Measurements from ENCODE around the gene BIN1.

BIN1 gene

GRCh38 chr2:127102521-127103242 is 4.3 kb downstream of the BIN1 start:
- H3K27me3 Mint-ChIP-seq, result no peaks in the 10 kb centered on the region
- no peaks in the 10 kb centered on the region for H3K36me3 Mint-ChIP-seq (ENCODE audit: low read depth)
- H3K9me3 Mint-ChIP-seq, result no peaks in the 10 kb centered on the region
- H3K4me1 Mint-ChIP-seq (ENCODE audit: low read depth), result peaks cover 2% of the 10 kb centered on the region
- H3K4me3 Mint-ChIP-seq, result no peak overlapping the region
- H3K27ac Mint-ChIP-seq, result no peak overlapping the region

- no peaks in the 10 kb centered on the region for H3K4me1 Mint-ChIP-seq (ENCODE audit: low read depth)
- no peak overlapping the region for H3K4me3 Mint-ChIP-seq
- no peaks in the 10 kb centered on the region for H3K27me3 Mint-ChIP-seq
- H3K9me3 Mint-ChIP-seq, result no peaks in the 10 kb centered on the region
- no peak overlapping the region for H3K27ac Mint-ChIP-seq
- no peaks in the 10 kb centered on the region for H3K36me3 Mint-ChIP-seq (ENCODE audit: low read depth)
Measured at GRCh38 chr2:127101756-127102477, 5.0 kb downstream of the BIN1 start.

GRCh38 chr2:127101048-127101611 is 5.8 kb downstream of the BIN1 start:
- Mint-ChIP-seq H3K9me3 (no peaks in the 10 kb centered on the region), H3K27ac (no peak overlapping the region), H3K4me1 (ENCODE audit: low read depth) (no peaks in the 10 kb centered on the region), H3K36me3 (ENCODE audit: low read depth) (no peaks in the 10 kb centered on the region), H3K4me3 (no peak overlapping the region), H3K27me3 (no peaks in the 10 kb centered on the region)

- Mint-ChIP-seq H3K36me3 (ENCODE audit: low read depth) (no peaks in the 10 kb centered on the region), H3K27ac (no peak overlapping the region), H3K9me3 (no peaks in the 10 kb centered on the region), H3K27me3 (no peaks in the 10 kb centered on the region), H3K4me1 (ENCODE audit: low read depth) (no peaks in the 10 kb centered on the region), H3K4me3 (no peak overlapping the region)
Measured at GRCh38 chr2:127100251-127101047, 6.5 kb downstream of the BIN1 start.

GRCh38 chr2:127098711-127099110 is 8.2 kb downstream of the BIN1 start:
- Mint-ChIP-seq H3K9me3 (no peaks in the 10 kb centered on the region), H3K36me3 (ENCODE audit: low read depth) (no peaks in the 10 kb centered on the region), H3K27me3 (no peaks in the 10 kb centered on the region), H3K4me3 (no peak overlapping the region), H3K27ac (no peak overlapping the region), H3K4me1 (ENCODE audit: low read depth) (no peaks in the 10 kb centered on the region)

GRCh38 chr2:127097841-127098651 is 8.9 kb downstream of the BIN1 start:
- Mint-ChIP-seq H3K4me1 (ENCODE audit: low read depth) (peaks cover 6% of the 10 kb centered on the region), H3K36me3 (ENCODE audit: low read depth) (no peaks in the 10 kb centered on the region), H3K4me3 (no peak overlapping the region), H3K27ac (no peak overlapping the region), H3K9me3 (no peaks in the 10 kb centered on the region), H3K27me3 (no peaks in the 10 kb centered on the region)

- Mint-ChIP-seq H3K36me3 (ENCODE audit: low read depth) (no peaks in the 10 kb centered on the region), H3K27ac (no peak overlapping the region)
Measured at GRCh38 chr2:127097471-127097765, 9.5 kb downstream of the BIN1 start.

GRCh38 chr2:127096718-127097470 is 10.1 kb downstream of the BIN1 start:
- H3K4me3 Mint-ChIP-seq, result no peak overlapping the region
- no peaks in the 10 kb centered on the region for H3K36me3 Mint-ChIP-seq (ENCODE audit: low read depth)
- no peaks in the 10 kb centered on the region for H3K9me3 Mint-ChIP-seq
- H3K4me1 Mint-ChIP-seq (ENCODE audit: low read depth), result peaks cover 10% of the 10 kb centered on the region
- H3K27me3 Mint-ChIP-seq, result no peaks in the 10 kb centered on the region
- H3K27ac Mint-ChIP-seq, result no peak overlapping the region

More at GRCh38 chr2:127097471-127097765, 9.5 kb downstream of the BIN1 start:
- peaks cover 10% of the 10 kb centered on the region for H3K4me1 Mint-ChIP-seq (ENCODE audit: low read depth)
- H3K9me3 Mint-ChIP-seq, result no peaks in the 10 kb centered on the region
- no peaks in the 10 kb centered on the region for H3K27me3 Mint-ChIP-seq
- H3K4me3 Mint-ChIP-seq, result no peak overlapping the region

- Mint-ChIP-seq H3K27me3 (no peaks in the 10 kb centered on the region), H3K4me3 (no peak overlapping the region), H3K4me1 (ENCODE audit: low read depth) (peaks cover 10% of the 10 kb centered on the region), H3K36me3 (ENCODE audit: low read depth) (no peaks in the 10 kb centered on the region), H3K27ac (no peak overlapping the region), H3K9me3 (no peaks in the 10 kb centered on the region)
Measured at GRCh38 chr2:127096280-127096679, 10.7 kb downstream of the BIN1 start.

GRCh38 chr2:127095784-127096183 is 11.2 kb downstream of the BIN1 start:
- H3K27me3 Mint-ChIP-seq, result no peaks in the 10 kb centered on the region
- peaks cover 10% of the 10 kb centered on the region for H3K4me1 Mint-ChIP-seq (ENCODE audit: low read depth)
- H3K36me3 Mint-ChIP-seq (ENCODE audit: low read depth), result no peaks in the 10 kb centered on the region
- no peak overlapping the region for H3K4me3 Mint-ChIP-seq
- no peak overlapping the region for H3K27ac Mint-ChIP-seq
- no peaks in the 10 kb centered on the region for H3K9me3 Mint-ChIP-seq

- Mint-ChIP-seq H3K36me3 (ENCODE audit: low read depth) (no peaks in the 10 kb centered on the region), H3K4me1 (ENCODE audit: low read depth) (peaks cover 10% of the 10 kb centered on the region), H3K27ac (no peak overlapping the region), H3K27me3 (no peaks in the 10 kb centered on the region), H3K4me3 (no peak overlapping the region), H3K9me3 (no peaks in the 10 kb centered on the region)
Measured at GRCh38 chr2:127095367-127095641, 11.7 kb downstream of the BIN1 start.

- Mint-ChIP-seq H3K36me3 (ENCODE audit: low read depth) (no peaks in the 10 kb centered on the region), H3K9me3 (no peaks in the 10 kb centered on the region), H3K27ac (no peak overlapping the region), H3K27me3 (no peaks in the 10 kb centered on the region), H3K4me1 (ENCODE audit: low read depth) (peaks cover 10% of the 10 kb centered on the region), H3K4me3 (no peak overlapping the region)
Measured at GRCh38 chr2:127094509-127095366, 12.2 kb downstream of the BIN1 start.

GRCh38 chr2:127093648-127094210 is 13.2 kb downstream of the BIN1 start:
- no peaks in the 10 kb centered on the region for H3K9me3 Mint-ChIP-seq
- peaks cover 10% of the 10 kb centered on the region for H3K4me1 Mint-ChIP-seq (ENCODE audit: low read depth)
- H3K4me3 Mint-ChIP-seq, result no peak overlapping the region
- H3K36me3 Mint-ChIP-seq (ENCODE audit: low read depth), result no peaks in the 10 kb centered on the region
- peak overlapping the region; percentile 55 for H3K27ac Mint-ChIP-seq
- H3K27me3 Mint-ChIP-seq, result no peaks in the 10 kb centered on the region

Measured in stimulated activated naive CD8-positive, alpha-beta T cell treated with anti-CD3 and anti-CD28 coated beads, Interleukin-15, Interleukin-2, amounts not matched to agents 100 ng/mL and 50 ng/mL, for 24 hours (primary cell).